ENCODE results near the gene UVSSA. TPM values are rescaled to one million over a fixed set of nuclear protein-coding genes. Genes with fewer than 3 reads are reported as not detected.

UVSSA gene
- total RNA-seq, 1 donor from 2014 or later = 4.0 TPM

- no peak for DNase-seq (ENCODE audit: low read depth)
- no peak for TF ChIP-seq CTCF (conservative IDR thresholded peaks at IDR 0.05; ENCODE audit: low read depth, low read length)
These were observed 1.1 kb downstream of the UVSSA start for GRCh38 chr4:1348014-1348513.

GRCh38 chr4:1348746-1349145, 1.7 kb downstream of the UVSSA start:
- no peak for TF ChIP-seq CTCF (conservative IDR thresholded peaks at IDR 0.05; ENCODE audit: low read depth, low read length)
- no peak overlapping the region for H3K4me3 ChIP-seq (ENCODE audit: low read depth, low read length)
- no peak for DNase-seq (ENCODE audit: low read depth)

More at GRCh38 chr4:1348014-1348513, 1.1 kb downstream of the UVSSA start:
- peak overlapping the region; percentile 73 for H3K4me3 ChIP-seq (ENCODE audit: low read depth, low read length)

- H3K4me3 ChIP-seq (ENCODE audit: low read depth, low read length) = no peak overlapping the region
- DNase-seq (ENCODE audit: low read depth) = no peak
- no peak for TF ChIP-seq CTCF (conservative IDR thresholded peaks at IDR 0.05; ENCODE audit: low read depth, low read length)
These were observed 2.6 kb downstream of the UVSSA start for GRCh38 chr4:1349359-1350168.

GRCh38 chr4:1350169-1350520, 3.1 kb downstream of the UVSSA start:
- no peak overlapping the region for H3K4me3 ChIP-seq (ENCODE audit: low read depth, low read length)
- no peak for DNase-seq (ENCODE audit: low read depth)
- no peak for TF ChIP-seq CTCF (conservative IDR thresholded peaks at IDR 0.05; ENCODE audit: low read depth, low read length)

GRCh38 chr4:1351854-1352566, 5.0 kb downstream of the UVSSA start:
- DNase-seq (ENCODE audit: low read depth) = no peak
- H3K4me3 ChIP-seq (ENCODE audit: low read depth, low read length) = no peak overlapping the region
- TF ChIP-seq CTCF (conservative IDR thresholded peaks at IDR 0.05; ENCODE audit: low read depth, low read length) = peak; percentile 92

GRCh38 chr4:1352567-1352900, 5.5 kb downstream of the UVSSA start:
- no peak for DNase-seq (ENCODE audit: low read depth)
- H3K4me3 ChIP-seq (ENCODE audit: low read depth, low read length) = no peak overlapping the region
- TF ChIP-seq CTCF (conservative IDR thresholded peaks at IDR 0.05; ENCODE audit: low read depth, low read length) = no peak

All from epithelial cell of proximal tubule (primary cell).